Measurements from ENCODE around the gene DDX56.
A peak's percentile ranks its signal among the peaks of the same experiment; 100 is the strongest.
"Not testable (repeated sequence)": the region's sequence is repeated elsewhere in the genome, so short reads cannot be mapped to it uniquely, and the experiment has no call there.

The DDX56 gene

DNA sequence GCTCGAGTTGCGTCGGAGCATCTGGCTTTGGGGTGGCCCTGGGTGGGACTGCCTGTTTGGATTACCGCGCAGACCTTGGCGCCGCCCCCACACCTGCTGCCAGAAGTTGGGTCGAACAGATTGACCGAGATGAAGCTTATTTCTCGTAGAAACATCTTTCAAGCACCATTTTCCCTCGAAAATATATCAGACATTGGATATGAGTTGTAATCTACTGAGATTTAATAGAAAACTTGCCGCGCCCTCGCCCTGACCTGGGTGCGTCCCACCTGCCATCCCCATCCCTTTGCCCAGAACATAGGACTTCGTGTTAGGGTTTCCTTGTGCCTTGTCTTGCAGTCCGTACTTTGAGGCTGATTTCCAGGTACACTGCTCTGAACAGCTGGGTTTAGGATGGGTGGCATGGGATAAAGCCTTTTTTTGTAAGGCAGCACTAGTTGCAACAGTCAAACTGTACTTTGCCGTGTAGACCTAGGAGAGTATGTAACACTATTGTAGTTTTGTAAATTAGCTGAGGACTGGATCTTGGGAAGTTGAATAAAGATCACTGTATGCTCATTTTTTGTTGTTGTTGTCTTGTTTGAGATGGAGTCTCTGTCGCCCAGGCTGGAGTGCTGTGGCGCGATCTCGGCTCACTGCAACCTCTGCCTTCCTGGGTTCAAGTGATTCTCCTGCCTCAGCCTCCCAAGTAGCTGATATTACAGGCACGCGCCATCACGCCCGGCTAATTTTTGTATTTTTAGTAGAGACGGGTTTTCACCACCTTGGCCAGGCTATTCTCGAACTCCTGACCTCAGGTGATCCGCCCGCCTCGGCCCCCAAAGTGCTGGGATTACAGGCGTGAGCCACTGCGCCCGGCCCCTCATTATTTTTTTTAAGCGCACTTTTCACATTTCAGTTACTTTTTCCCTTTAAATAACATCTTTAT is 33.7 kb upstream of the DDX56 start:
- no peak for DNase-seq (ENCODE audit: low read depth)
- TF ChIP-seq, protein P1, sequence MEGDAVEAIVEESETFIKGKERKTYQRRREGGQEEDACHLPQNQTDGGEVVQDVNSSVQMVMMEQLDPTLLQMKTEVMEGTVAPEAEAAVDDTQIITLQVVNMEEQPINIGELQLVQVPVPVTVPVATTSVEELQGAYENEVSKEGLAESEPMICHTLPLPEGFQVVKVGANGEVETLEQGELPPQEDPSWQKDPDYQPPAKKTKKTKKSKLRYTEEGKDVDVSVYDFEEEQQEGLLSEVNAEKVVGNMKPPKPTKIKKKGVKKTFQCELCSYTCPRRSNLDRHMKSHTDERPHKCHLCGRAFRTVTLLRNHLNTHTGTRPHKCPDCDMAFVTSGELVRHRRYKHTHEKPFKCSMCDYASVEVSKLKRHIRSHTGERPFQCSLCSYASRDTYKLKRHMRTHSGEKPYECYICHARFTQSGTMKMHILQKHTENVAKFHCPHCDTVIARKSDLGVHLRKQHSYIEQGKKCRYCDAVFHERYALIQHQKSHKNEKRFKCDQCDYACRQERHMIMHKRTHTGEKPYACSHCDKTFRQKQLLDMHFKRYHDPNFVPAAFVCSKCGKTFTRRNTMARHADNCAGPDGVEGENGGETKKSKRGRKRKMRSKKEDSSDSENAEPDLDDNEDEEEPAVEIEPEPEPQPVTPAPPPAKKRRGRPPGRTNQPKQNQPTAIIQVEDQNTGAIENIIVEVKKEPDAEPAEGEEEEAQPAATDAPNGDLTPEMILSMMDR (IDR thresholded peaks at IDR 0.05; ENCODE audit: low read length, missing control alignments): no peak
- H3K4me3 ChIP-seq (replicated peaks; ENCODE audit: low read depth, low read length): peak overlapping the region; percentile 95

DNA sequence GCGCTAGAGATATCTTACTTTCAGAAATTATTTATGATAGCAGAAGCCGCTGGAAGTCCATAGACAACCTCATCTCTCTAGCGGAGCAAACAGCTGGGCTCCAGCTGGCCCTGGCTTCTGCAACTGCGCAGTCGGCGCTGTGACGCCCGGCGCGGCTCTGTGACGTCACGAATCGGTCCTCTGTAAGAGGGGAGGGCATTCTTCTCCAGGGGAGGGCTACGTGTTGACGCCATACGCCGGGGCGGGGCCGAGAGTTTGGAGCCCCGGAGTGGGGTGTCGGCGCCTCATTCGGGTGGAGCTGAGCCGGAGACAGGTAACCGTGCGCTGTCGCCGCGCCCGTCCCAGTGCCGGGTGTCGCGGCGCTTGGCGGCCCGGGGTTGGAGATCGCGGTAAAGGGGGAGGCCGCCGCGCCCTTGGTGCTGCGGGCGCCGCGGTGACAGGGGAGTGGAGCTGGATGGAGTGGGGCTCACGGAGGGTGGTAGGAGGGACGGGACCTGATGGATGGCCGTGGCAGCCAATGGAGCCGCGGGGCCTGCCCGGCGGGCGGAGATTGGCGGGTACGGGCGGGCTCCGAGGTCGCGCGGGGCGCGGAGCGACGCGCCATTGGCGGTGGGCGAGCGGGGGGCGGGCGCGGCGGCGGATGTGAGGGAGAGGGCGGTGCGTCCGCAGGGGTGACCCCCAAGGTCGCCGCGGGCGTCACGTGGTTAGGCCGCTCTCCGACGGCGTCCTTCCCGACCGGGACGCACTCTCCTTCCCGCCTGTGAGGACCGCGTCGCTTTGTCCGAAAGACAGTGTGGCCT is 32.8 kb upstream of the DDX56 start, which contains the start of gene OGDH:
Gene OGDH, plus strand, starts transcription at position 287 of the 800 bp plus-strand sequence. CDS start 17,717 bp downstream, outside the sequence.
- DNase-seq (ENCODE audit: low read depth): peak; percentile 99
- TF ChIP-seq, protein P1 (IDR thresholded peaks at IDR 0.05; ENCODE audit: low read length, missing control alignments): no peak
- peak within 1 kb of the TSS; percentile 95 for H3K4me3 ChIP-seq (replicated peaks; ENCODE audit: low read depth, low read length)

DNA sequence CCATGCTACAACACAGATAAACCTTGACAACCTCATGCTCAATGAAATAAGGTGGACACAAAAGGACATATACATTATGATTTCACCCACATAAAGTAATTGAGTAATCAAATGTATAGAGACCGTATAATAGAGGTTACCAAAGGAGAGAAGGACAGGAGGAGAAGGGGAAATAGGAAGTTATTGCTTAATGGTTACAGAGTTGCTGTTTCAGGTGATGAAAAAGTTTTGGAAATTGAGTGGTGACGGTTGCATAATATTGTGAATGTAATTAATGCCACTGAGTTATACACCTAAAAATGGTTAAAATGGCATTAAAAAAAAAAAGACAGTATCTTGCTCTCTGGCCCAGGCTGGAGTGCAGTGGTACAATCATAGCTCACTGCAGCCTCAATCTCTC is 31.2 kb upstream of the DDX56 start:
- TF ChIP-seq, protein P1 (IDR thresholded peaks at IDR 0.05; ENCODE audit: low read length, missing control alignments): no peak
- DNase-seq (ENCODE audit: low read depth): no peak
- H3K4me3 ChIP-seq (replicated peaks; ENCODE audit: low read depth, low read length): no peak overlapping the region

DNA sequence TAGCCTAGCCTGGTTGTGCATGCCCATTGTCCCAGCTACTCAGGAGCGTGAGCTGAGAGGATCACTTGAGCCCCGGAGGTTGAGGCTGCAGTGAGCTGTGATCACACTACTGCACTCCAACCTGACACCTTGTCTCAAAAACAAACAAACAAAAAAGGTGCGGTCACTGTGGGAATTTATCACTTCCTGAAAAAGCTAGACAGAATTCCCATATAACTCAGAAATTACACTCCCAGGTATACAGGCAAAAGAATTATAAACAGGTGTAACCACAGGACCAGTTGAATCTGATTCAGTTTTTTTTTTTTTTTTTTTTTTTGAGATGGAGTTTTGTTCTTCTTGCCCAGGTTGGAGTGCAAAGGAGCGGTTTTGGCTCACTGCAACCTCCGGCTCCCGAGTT is 29.5 kb upstream of the DDX56 start:
- TF ChIP-seq, protein P1 (IDR thresholded peaks at IDR 0.05; ENCODE audit: low read length, missing control alignments): no peak
- DNase-seq (ENCODE audit: low read depth): no peak
- H3K4me3 ChIP-seq (replicated peaks; ENCODE audit: low read depth, low read length): no peak overlapping the region

DNA sequence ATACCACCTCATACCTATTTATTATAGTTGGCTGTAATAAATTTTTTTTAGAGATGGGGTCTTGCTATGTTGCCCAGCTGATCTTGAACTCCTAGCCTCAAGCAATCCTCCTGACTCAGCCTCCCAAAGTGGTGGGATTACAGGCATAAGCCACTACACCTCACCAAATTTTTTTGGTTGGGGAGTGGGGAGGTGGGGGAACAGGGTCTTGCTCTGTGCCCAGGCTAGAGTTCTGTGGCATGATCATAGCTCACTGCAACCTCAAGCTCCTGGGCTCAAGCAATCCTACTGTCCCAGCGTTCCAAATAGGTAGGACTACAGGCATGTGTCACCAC is 28.8 kb upstream of the DDX56 start:
- DNase-seq (ENCODE audit: low read depth): no peak
- TF ChIP-seq, protein P1 (IDR thresholded peaks at IDR 0.05; ENCODE audit: low read length, missing control alignments): no peak
- no peak overlapping the region for H3K4me3 ChIP-seq (replicated peaks; ENCODE audit: low read depth, low read length)

DNA sequence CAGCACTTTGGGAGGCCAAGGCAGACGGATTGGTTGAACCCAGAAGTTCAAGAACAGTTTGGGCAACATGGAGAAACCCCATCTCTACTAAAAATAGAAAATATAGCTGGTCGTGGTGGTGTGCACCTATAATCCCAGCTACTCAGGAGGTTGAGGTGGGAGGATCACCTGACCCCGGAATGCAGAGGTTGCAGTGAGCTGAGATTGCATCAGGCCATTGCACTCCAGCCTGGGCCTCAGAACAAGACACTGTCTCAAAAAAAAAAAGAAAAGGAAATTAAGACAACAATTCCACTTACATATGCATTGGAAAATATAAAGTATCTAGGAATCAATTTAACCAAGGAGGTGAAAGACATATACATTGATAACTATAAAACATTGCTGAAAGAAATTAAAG is 25.5 kb upstream of the DDX56 start:
- DNase-seq (ENCODE audit: low read depth): no peak
- no peak overlapping the region for H3K4me3 ChIP-seq (replicated peaks; ENCODE audit: low read depth, low read length)
- TF ChIP-seq, protein P1 (IDR thresholded peaks at IDR 0.05; ENCODE audit: low read length, missing control alignments): no peak

DNA sequence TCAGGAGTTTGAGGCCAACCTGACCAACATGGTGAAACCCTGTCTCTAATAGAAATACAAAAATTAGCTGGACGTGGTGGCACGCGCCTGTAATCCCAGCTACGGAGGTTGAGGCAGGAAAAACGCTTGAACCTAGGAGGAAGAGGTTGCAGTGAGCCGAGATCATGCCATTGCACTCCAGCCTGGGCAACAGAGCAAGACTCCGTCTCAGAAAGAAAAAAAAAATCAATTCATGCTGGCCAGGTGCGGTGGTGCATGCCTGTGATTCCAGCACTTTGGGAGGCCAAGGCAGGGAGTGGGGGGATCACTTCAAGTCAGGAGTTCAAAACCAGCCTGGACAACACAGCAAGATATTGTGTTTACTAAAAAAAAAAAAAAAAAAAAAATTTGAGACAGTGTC is 23.5 kb upstream of the DDX56 start:
- H3K4me3 ChIP-seq (replicated peaks; ENCODE audit: low read depth, low read length); DNase-seq (ENCODE audit: low read depth): not testable (repeated sequence)
